Sigmoid colon (tissue), 4 donors: ENCODE measurements around the gene RRP1.

Source experiments
- EP300 ChIP-seq, 4 donors: sonication (generic); formaldehyde crosslinking; IDR thresholded peaks; one replicate each; pipeline ENCODE4 v1.6.1; 2017; ENCODE audit warnings: antibody characterized with exemption in 4 of 4
- TF ChIP-seq, protein P1 (sequence below), 4 experiments: fragments of 450-650 bp in 3 of 4; fragments of 200-600 bp in 1 of 4; IDR thresholded peaks; one replicate each; pipeline ENCODE4 v1.5.1; 2016 to 2019; ENCODE audit warnings: antibody characterized with exemption in 4 of 4, mild to moderate bottlenecking in 3 of 4, moderate library complexity in 2 of 4

DNA sequence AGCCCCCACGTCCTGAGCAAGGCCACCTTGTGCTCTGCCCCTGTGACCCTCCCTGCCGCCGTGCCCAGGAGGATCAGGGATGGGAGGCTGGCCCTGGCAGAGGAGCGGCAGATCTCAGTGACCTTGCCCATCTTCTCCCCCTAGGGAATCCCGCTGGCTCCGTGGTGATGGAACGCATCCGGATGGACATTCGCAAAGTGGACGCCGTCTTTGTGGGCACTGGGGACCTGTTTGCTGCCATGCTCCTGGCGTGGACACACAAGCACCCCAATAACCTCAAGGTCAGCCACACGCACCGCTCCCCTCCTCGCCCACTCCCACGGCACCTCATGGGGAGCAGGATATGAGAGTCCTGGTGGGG is 36.0 kb upstream of the RRP1 start:
- TF ChIP-seq, protein P1, sequence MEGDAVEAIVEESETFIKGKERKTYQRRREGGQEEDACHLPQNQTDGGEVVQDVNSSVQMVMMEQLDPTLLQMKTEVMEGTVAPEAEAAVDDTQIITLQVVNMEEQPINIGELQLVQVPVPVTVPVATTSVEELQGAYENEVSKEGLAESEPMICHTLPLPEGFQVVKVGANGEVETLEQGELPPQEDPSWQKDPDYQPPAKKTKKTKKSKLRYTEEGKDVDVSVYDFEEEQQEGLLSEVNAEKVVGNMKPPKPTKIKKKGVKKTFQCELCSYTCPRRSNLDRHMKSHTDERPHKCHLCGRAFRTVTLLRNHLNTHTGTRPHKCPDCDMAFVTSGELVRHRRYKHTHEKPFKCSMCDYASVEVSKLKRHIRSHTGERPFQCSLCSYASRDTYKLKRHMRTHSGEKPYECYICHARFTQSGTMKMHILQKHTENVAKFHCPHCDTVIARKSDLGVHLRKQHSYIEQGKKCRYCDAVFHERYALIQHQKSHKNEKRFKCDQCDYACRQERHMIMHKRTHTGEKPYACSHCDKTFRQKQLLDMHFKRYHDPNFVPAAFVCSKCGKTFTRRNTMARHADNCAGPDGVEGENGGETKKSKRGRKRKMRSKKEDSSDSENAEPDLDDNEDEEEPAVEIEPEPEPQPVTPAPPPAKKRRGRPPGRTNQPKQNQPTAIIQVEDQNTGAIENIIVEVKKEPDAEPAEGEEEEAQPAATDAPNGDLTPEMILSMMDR (IDR thresholded peaks at IDR 0.05), result no peak
- no peak for TF ChIP-seq EP300 (IDR thresholded peaks at IDR 0.05)
